Ovary (tissue), 10 donors: Measurements from ENCODE around the gene GBX2. TPM values are rescaled to one million over a fixed set of nuclear protein-coding genes. Genes with fewer than 3 reads are reported as not detected.

Source experiments
- DNase-seq, 5 donors: peaks; one replicate each; pipeline ENCODE4 v3.0.0-alpha.2; 2019 to 2020
- H3K27ac ChIP-seq, 2 donors: fragments of 200-600 bp; one replicate each; pipeline versions ENCODE4 v1.5.1 to v1.8.0; 2019 to 2022
- H3K27me3 ChIP-seq: fragments of 200-600 bp; one replicate; pipeline ENCODE4 v1.8.0; 2022
- H3K36me3 ChIP-seq: fragments of 200-600 bp; sonication (generic); one replicate; pipeline ENCODE4 v1.5.1; 2019
- H3K4me1 ChIP-seq: one replicate; pipeline ENCODE4 v1.8.1; 2013; ENCODE audit warnings: mild to moderate bottlenecking, moderate library complexity; ENCODE audit not compliant: insufficient read depth
- H3K4me3 ChIP-seq: fragments of 200-600 bp; sonication (generic); one replicate; pipeline ENCODE4 v1.5.1; 2017
- H3K9me3 ChIP-seq, 2 donors: fragments of 200-600 bp in 1 of 2; sonication (generic) in 1 of 2; one replicate each; pipeline versions ENCODE4 v1.5.1 to v1.8.1; 2013 to 2019; ENCODE audit warnings: mild to moderate bottlenecking in 1 of 2, moderate library complexity in 1 of 2
- EP300 ChIP-seq: sonication (generic); formaldehyde crosslinking; IDR thresholded peaks from one replicate; pipeline ENCODE4 v1.6.1; 2017; ENCODE audit warnings: antibody characterized with exemption
- POLR2A ChIP-seq: fragments of 450-650 bp; IDR thresholded peaks from one replicate; pipeline ENCODE4 v1.6.1; 2017; ENCODE audit warnings: antibody characterized with exemption, mild to moderate bottlenecking, moderate library complexity
- WGBS, 3 donors: extraction: QIAGEN DNeasy Blood & Tissue Kit in 1 of 3; methylation state at CpG; one replicate each; pipeline versions ENCODE4 v1.1.5 to v1.1.7; 2013 to 2017; 5-methylcytosine and 5-hydroxymethylcytosine counted together
- intact Hi-C, 4 donors: fragments of 100-400 bp; cut with DNase I; formaldehyde crosslinking; loops; one replicate each; pipeline versions ENCODE4 v1.11.0 to v1.15.1; 2022 to 2023
- long read RNA-seq, 3 donors: library from polyadenylated mRNA in 2 of 3; unstranded in 2 of 3; transcript quantifications; one replicate each; pipeline ENCODE4 v2.0.0 and lab custom pipeline, GENCODE V29; 2021 to 2026
- polyA plus RNA-seq, 2 donors: library from polyadenylated mRNA; stranded (reverse); fragments of 200-250 nt in 1 of 2; fragments of 350-450 nt in 1 of 2; fragmentation: Illumina TruSeq in 1 of 2; extraction: RNeasy Lipid Tissue Mini Kit (QIAGEN cat#74804) in 1 of 2; gene quantifications; one replicate each; pipeline ENCODE4 v1.2.3, GENCODE V29; 2013 to 2014
- total RNA-seq, 7 donors: library from RNA; depleted of rRNA in 2 of 7; stranded (reverse); fragments of >200 nt in 2 of 7; fragmentation: NEBNext Ultra II Directional in 3 of 7; extraction: Animal tissue kit (Norgen Biotek cat#: 25700) in 3 of 7; gene quantifications; one replicate each; pipeline versions ENCODE4 v1.1.0 to v1.2.4, GENCODE V29; 2016 to 2023
- TF ChIP-seq, protein P1 (sequence below), 3 donors: fragments of 450-650 bp in 2 of 3; fragments of 200-600 bp in 1 of 3; IDR thresholded peaks; one replicate each; pipeline versions ENCODE4 v1.5.1 to v1.8.0; 2016 to 2022; ENCODE audit warnings: antibody characterized with exemption in 3 of 3, mild to moderate bottlenecking in 1 of 3
- donor health status: DM: no; HTN: no; CAD: no; lungs with moderate emphysema.
- donor health status: DM: no; HTN: no; CAD: no.
- donor health status: Bipolar disorder and iron deficiency.
- donor health status: DM: yes; HTN: yes; CAD: no.
- donor health status: DM: no; HTN: no; CAD: no.
- donor health status: DM: yes; HTN: yes; CAD: no.

GBX2 gene
- total RNA-seq = not detected
- not detected for polyA plus RNA-seq
- long read RNA-seq, donor 1 = 0 reads
- long read RNA-seq, donor 2, partial matches to known transcripts = 0 of 4 reads
- long read RNA-seq, donor 2, other reads (novel, unspliced or antisense) = 0 of 4 reads
- long read RNA-seq, donor 3 = 0 reads

DNA sequence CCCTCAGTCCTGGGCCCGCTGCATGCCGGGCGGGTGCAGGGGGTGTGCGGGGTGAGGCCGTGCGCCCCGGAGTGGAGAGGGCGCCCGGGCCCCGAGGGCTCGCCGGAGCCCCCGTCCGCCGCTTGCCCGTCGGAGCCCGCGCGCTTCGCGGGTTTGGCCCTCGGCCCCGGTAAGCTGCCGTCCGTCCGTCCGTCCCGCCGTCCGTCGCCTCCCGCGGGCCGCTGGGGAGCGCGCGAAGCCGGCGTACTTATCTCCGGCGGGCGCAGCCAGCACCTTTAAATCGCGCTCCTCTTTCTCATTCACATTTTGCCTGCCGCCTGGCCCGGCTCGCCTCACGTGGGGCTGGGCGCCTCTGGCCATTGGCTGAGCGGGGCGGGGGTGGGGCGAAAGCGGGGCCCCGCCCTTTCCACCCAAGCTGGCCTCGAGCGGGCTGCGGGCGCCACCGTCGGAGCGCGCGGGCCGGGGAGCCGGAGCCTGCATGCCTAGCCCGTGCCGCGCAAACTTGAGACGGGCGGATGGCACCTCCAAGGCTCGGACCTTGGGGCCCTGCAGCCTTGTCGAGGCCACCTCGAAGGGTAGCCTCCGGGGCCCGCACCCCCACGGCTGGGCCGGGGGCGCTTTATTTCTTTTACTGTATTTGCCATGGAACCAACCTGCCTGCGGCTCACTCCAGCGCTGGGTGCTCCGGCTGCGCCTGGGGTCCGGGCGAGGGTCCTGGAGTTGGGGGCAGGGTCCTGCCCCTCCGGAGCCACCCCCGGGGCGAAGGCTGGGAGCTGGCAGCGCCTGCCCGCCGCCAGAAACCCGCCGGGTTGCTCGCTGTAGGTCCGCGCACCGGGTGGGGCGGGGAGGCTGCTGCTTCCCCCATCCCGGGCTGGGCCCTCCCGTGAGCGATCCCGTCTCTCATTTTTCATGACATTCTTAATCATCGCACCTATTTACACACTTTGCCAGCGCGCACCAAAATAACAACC lies at the start of gene GBX2:
TSS of gene GBX2 (minus strand) at position 277 of the 971 bp plus-strand sequence. CDS start 415 bp downstream, outside the sequence.
- Histone ChIP-seq H3K27me3 (peaks cover 5% of the 10 kb centered on the region), H3K4me3 (peak within 1 kb of the TSS; percentile 18), H3K36me3 (no peaks in the 10 kb centered on the region), H3K27ac (no peak within 1 kb of the TSS), H3K4me1 (peaks cover 11% of the 10 kb centered on the region), H3K9me3 (no peaks in the 10 kb centered on the region)
- peak in 1 of 5 donors; percentile 27 for DNase-seq
- intact Hi-C loops = no loop called here
- 2 to 3% (median 2%) methylated on average over 57 to 104 of the region's 105 CpGs for WGBS, 3 donors
- TF ChIP-seq EP300 = no peak
- TF ChIP-seq, protein P1, sequence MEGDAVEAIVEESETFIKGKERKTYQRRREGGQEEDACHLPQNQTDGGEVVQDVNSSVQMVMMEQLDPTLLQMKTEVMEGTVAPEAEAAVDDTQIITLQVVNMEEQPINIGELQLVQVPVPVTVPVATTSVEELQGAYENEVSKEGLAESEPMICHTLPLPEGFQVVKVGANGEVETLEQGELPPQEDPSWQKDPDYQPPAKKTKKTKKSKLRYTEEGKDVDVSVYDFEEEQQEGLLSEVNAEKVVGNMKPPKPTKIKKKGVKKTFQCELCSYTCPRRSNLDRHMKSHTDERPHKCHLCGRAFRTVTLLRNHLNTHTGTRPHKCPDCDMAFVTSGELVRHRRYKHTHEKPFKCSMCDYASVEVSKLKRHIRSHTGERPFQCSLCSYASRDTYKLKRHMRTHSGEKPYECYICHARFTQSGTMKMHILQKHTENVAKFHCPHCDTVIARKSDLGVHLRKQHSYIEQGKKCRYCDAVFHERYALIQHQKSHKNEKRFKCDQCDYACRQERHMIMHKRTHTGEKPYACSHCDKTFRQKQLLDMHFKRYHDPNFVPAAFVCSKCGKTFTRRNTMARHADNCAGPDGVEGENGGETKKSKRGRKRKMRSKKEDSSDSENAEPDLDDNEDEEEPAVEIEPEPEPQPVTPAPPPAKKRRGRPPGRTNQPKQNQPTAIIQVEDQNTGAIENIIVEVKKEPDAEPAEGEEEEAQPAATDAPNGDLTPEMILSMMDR (IDR thresholded peaks at IDR 0.05) = no peak
- TF ChIP-seq POLR2A = no peak

DNA sequence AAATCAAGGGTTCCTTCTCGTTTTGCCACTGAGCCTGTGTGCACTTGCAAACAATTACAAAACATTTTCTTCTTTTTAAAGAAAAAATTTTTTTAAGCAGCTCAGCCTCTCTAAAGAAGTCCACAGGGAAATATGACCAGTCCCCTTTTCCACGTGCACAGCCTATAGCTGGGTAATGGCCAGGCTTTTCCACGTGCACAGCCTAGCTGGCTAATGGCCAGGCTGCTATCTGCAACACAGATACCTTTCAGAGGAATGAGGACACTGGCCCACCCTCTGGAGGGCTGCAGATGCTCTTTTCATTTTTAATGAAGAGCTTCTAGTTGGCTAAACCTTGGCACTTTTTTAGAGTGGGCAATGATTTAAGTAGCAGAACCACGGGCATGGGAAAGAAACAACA lies 49.7 kb upstream of the GBX2 start:
- no peak overlapping the region for H3K27ac ChIP-seq
- TF ChIP-seq POLR2A (no peak), EP300 (no peak)
- TF ChIP-seq, protein P1 (IDR thresholded peaks at IDR 0.05) = no peak
- H3K9me3 ChIP-seq = no peaks in the 10 kb centered on the region
- intact Hi-C loops = no loop called here
- no peak for DNase-seq
- H3K36me3 ChIP-seq = no peaks in the 10 kb centered on the region
- 5 to 17% (median 11%) methylated on average over 4 of the region's 4 CpGs for WGBS, 3 donors
- no peaks in the 10 kb centered on the region for H3K27me3 ChIP-seq
- no peak overlapping the region for H3K4me3 ChIP-seq
- H3K4me1 ChIP-seq = no peaks in the 10 kb centered on the region

GRCh38 chr2:236216711-236217110 lies 48.5 kb upstream of the GBX2 start:
- intact Hi-C loops = no loop called here
- H3K27ac ChIP-seq = no peak overlapping the region
- no peaks in the 10 kb centered on the region for H3K36me3 ChIP-seq
- H3K27me3 ChIP-seq = no peaks in the 10 kb centered on the region
- TF ChIP-seq, protein P1 (IDR thresholded peaks at IDR 0.05) = no peak
- TF ChIP-seq EP300 (no peak), POLR2A (no peak)
- no peak for DNase-seq
- H3K4me1 ChIP-seq = no peaks in the 10 kb centered on the region
- no peaks in the 10 kb centered on the region for H3K9me3 ChIP-seq
- no peak overlapping the region for H3K4me3 ChIP-seq
- WGBS, 3 donors = 80 to 88% (median 83%) methylated on average over 7 of the region's 7 CpGs

- Histone ChIP-seq H3K4me1 (no peaks in the 10 kb centered on the region), H3K9me3 (no peaks in the 10 kb centered on the region), H3K27ac (no peak overlapping the region), H3K27me3 (no peaks in the 10 kb centered on the region), H3K4me3 (no peak overlapping the region), H3K36me3 (no peaks in the 10 kb centered on the region)
- intact Hi-C loops = no loop called here
- no peak for DNase-seq
- 89 to 93% (median 90%) methylated on average over 12 of the region's 12 CpGs for WGBS, 3 donors
- no peak for TF ChIP-seq EP300
- TF ChIP-seq, protein P1 (IDR thresholded peaks at IDR 0.05) = no peak
- no peak for TF ChIP-seq POLR2A
Observed at GRCh38 chr2:236215761-236216333, 47.7 kb upstream of the GBX2 start.
